Hepatic stellate cell (primary cell): ENCODE data around the gene DACT2.
"Not testable (repeated sequence)": the region's sequence is repeated elsewhere in the genome, so short reads cannot be mapped to it uniquely, and the experiment has no call there.

Experiments
- DNase-seq: peaks from one replicate; pipeline ENCODE4 v3.0.0; 2011; ENCODE audit warnings: low spot score

The DACT2 gene

DNA sequence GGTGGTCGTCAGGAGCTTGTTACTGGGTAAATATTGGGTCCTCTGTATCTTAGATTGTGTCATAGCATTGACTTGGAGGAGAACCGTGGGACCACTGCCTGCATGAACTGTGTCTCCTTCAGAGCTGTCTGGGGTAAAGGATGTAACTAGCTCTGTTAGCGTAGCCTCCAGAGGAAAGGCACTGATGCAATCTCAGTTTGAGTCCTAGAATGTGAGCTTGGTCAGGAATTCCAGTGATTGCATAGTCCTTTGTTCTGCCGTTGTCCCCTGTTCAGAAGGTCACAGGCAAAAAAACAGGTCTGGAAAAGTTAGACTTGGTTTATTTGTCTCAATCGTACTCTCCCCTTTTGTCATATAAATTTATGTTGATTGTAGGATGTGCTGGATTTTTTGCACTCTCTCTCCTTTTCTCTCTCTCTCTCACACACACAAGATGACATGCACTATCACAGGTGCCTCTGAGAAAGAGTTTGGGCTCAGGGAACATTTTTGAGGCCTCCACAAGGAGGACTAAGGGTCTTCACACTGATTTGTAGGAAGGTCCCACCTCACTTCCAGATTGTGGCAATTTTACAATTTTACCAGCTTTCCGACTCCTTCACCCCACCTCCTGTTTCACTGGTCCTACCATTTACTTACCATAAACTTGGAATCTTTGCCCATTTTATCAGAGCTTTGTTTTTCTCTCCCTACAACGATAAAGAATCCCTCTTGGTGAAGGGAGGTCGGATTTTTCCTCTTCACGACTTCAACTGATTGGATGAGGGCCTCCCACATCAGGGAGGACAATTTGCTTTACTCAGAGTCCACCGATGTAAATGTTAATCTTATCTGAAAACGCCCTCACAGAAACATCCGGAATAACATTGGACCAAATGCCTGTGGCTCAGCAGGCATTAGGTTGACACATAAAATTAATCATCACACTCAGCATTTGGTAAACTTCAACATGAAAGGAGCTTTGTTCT is 7.0 kb upstream of the DACT2 start:
- no peak for DNase-seq

DNA sequence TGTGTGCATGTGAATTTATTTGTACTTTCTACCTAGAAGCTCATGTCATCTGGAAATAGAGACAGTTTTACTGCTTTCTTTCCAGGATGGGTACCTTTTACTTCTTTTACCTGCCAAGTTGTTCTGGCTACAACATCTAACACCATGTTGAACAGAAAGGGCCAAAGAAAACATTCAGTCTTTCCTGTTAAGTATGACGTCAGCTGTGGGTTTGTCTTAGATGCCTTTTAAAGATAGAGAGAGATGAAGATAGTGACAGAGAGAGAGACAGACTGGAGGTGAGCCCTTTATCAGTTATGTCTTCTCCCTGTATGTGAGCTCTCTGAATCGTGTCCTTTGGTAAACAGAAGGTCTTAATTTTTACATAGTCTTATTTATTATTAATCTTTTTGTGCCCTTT is 3.4 kb upstream of the DACT2 start:
- no peak for DNase-seq

DNA sequence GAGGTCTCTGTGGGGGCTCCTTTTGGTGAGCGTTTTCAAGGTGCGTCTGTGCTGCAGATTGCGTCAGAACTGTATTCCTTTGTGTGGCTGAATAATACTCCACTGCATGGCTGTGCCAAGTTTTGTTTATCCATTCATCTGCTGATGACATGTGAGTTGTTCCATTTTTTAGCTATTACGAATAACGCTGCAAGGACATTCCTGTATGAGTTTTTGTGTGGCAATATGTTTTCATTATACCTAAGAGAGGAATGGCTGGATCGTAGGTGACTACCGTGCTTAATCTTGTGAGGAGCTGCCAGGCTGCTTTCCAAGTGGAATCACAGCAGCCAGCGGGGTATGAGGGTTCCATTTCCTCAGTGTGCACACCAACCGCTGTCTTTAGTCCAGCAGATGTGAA is 1.1 kb upstream of the DACT2 start:
- no peak for DNase-seq

DNA sequence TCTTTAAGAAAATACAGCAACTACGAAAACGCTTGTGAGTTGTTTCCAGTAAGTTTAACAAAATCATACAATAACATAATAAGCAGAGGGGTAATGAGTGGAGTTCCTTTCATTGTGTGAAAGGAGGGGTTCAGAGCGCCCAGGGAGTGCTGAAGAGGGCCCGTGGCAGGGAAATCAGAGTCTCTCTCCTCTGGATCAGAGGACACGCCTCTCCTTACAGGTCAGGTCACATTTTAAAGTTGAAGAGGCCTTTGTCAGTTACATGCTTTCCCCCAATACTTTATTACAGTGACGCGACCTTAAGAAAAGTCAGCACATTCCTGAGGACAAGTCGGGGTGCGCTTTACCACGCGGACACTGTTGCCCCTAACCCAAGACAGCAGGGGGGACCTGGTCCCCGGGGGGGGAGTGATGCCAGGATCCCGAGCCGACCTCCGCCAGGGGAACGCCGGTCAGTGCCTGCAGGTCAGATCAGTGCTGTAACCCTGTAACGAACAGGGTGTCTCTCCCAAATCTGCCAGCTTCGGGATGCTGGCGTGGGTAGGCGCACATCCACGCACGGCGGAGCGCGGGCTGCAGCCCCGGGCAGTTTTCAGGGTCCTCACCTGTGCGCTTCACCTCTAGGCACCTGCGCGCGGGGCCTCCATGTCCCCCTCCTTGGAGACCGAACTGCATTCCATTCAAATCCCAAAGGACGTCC is 848 bp downstream of the DACT2 start:
- no peak for DNase-seq

DNA sequence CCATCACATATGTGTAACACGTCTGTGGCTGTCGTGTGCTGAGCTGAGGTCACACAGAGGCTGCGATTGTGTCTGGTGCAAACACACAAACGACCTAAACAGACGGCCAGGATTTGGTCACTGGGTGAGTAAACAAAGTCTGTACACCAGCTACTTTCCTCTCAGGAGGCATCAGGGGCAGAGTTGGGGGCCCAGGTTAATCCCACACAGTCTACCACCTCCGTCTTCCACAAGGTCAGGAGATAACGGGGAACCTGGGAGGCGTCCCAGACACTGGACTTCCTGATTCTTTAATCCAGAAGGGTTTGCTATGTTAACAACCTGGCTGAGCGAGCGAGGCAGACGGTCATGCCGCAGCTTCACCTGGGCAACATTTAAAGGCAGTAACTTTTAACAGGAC is 1.5 kb downstream of the DACT2 start:
- DNase-seq: no peak

DNA sequence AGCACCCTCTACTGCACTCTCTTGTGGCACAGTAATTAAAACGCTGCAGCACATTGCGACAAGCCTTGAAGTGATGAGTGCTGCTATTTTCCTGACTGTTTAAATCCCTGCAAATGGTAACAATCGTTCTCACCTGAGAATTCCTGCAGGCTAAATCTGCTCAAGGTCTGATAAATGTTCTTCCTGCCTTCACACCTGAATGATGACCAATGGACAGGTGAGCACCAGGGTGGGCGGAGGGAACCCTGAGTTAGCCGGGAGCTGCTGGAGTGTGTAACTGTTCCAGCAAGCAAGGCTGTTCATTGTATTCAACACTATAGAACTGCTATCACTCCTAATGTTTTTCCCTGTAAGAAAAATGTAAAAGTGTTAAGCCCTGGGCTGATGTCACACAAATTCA is 4.0 kb downstream of the DACT2 start:
- DNase-seq: no peak

DNA sequence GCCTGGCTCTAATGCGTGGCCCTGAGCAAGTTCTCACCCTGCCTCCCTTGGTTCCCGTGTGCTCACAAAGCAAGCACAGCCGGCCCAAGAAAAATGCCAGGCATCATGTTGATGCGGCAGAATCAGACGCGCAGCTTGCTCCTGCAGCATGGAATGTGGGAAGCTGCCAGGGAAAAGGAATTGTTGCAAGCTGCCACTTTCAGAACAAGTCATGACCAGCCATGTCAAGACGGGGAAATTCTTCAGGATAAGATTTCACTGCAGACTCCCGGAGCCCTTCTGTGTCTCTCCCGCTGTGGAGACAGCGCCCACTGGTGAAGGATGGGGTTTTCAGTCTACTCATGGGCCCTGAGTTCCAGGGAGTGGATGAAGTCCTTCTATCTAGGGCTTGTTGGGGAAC is 4.6 kb downstream of the DACT2 start:
- DNase-seq: no peak

DNA sequence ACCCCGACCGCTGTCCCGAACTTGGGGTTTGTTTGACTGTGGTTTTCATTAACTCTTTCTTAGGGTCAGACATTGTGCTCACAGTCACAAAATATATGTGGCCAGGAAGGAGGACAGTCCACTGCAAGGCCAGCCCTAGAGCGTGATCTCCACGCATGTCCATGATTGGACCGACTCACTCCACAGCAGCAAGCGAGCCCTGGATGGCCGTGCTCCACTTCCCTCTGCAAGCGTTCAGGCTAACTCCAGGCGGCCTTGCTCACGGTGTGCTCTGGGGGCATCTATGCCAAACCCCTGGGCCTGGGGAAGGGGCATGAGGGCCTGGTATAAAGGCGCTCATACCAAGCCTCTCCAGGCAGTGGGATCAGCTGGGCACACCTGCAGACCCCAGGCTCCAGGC is 5.6 kb downstream of the DACT2 start:
- DNase-seq: no peak

DNA sequence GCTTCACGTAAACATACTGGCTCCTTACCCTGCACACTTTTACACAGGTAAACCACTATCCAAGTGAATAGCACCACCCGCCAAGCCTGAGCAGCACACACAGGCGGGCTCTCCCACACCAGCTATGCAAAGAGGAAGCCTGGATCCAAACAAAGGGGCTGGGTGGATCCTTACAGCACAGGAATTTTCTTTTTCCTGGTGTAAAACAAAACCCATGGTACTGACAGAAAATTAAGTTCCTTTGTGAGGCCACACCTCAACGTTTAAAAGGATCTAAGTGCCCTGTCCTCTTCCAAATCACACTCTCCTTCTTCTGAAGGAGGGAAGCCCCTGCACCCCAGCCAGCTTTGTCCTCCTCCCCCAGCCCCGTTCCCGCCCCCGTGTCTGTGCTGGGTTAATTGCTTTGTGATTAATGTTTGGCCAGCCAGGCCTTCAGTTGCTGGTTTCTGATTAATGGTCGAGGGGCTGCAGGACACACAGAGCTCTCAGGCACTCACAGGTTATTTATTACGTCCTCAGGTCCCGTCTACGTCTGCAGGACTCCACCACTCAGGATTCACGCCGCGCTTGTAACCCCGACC is 6.1 kb downstream of the DACT2 start:
- DNase-seq: no peak

DNA sequence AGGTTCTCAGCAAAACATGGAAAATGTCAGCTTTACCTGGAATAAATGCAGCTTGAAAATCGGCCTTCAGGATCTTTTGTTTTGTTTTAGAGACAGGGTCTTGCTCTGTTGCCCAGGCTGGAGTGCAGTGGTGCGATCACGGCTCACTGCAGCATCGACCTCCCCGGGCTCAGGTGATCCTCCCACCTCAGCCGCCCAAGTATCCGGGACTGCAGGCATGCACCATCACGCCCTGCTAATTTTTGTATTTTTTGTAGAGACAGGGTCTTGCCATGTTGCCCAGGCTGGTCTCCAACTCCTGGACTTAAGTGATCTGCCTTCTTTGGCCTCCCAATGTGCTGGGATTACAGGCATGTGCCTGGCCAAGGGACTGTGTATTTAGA is 7.5 kb downstream of the DACT2 start:
- not testable (repeated sequence) for DNase-seq

DNA sequence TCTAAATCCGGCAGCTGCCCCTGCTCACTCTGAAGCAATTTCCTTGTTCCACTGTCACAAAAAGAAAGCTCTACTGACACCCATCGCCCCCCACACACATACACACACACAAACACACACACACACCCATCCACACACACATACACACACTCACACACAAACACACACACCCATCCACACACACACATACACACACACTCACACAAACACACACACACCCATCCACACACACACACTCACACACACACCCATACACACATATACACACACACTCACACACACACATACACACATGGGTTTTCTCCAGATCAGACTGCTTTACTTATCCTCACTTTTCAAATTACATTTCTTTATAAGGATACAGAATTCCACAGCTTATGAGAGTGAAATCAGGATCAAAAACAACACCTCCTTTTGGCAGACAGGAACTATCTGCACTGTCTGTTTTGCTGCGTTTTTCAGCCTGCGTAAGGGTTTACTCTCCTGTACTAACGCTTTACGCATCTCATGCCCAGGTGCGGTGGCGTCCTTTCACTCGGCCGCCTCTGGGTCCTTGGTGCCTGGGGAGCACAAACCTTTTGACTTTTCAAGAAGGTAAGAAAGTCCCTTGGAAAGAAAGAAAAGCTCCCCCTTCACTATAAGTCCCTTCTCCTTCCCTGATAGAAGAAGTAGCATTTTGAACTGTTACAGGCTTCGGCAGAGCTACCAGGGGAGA is 8.0 kb downstream of the DACT2 start:
- no peak for DNase-seq

DNA sequence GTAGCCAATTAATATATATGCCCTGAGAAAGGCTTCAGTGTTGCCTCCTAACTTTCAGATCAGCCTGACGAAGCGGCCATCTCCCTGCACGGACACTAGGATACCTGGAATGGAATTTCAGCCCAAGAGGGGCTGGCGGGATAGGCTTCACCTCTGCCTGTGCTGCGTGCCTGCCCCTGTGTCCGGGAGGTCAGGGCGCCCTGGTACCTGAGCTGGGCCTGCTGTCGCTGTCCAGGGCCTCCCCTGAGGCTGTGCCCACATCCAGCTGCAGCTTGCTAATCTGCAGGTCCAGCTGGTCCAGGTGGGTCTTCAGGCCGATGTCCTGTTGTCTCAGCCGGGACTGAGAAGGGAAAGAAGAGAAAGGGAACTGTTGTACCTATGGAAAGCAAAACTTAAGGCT is 8.6 kb downstream of the DACT2 start:
- DNase-seq: no peak

DNA sequence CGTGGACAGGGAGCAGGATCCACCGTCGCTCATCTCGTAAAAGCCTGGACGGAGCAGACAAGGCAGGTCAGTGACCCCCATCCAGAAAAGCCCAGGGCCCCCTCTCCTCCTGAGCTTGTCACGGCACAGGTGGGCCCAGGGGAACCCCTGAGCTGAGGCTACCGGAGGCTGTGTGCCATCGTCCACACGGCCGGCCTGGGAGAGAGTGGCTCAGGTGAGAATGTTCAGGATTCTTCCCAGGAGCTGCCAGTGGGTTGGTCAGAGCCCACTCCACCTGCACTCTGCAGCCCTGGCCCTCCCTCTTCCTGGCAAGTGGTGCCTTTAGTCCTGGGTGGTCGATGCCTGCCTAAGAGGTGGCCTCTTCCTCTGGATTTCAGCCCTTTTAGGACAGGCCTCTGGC is 9.2 kb downstream of the DACT2 start:
- no peak for DNase-seq

DNA sequence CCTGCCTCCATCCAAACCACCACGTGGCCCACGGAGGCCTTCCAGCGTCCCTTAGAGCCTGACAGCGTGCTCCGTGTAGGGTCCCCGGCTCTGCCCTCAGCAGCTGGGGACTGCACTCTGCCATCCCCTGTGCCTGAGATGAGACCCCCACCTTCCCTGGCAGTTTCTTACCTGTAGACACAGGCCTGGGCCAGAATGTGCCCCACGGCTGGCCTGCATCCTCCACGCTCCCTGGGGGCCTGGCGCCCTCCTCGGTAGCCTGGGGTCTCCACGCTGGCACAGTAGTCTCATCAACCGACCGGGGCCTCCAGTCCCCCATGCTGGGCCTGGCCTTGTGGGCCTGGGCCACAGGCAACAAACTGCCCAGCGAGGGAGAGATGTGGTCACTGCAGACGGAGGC is 9.6 kb downstream of the DACT2 start:
- DNase-seq: no peak

DNA sequence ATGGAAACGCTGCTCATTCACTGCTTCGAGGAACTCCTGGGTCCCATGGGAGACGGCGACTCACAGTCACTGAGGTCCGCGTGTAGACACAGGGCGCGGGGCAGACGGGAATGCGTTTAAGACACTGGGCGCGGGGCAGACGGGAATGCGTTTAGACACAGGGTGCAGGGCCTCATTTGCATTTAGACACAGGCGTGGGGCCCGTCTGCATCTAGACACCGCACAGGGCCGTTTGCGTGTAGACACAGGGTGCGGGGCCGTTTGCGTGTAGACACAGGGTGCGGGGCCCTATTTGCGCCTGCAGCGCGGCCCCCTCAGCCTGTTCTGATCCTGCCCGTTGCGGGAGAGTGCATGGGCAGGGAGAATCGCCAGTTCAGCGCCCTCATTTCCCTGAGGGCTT is 10.4 kb downstream of the DACT2 start:
- no peak for DNase-seq

DNA sequence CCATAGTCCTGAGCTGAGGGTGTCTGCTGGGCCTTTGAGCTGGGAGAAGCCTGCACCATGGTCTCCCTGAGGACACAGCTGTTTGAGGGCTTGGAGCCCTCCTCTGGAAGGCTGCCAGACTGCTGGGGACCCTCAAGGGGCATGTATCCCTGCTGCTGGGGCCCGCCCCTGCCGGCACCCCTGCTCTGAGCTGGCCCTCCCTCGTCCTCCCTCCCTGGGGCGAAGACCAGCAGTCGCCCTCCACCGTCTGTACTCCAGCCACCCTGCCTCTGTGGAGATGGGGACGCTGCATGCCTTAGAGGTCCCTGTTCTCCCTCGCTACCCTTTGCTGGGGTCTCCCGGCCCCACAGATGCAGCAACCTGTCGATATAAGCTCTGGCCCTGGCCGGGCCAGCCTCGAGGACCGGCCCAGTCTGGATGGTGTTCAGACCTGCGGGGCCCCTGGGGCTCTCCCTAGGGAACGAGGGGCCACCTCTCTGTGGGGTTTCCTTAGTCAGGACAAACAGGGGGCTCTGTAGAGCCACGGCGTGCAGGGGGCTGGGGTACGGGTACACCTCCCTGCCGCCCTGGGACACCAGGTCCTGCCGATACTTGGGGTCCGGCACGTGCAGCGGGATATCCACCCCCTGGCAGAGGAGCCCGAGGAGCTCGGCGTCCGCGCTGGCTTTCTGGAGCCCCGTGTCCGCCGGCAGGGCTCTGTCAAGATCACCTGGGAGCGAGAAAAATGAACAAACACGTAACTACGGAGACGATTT is 11.0 kb downstream of the DACT2 start:
- DNase-seq: no peak

DNA sequence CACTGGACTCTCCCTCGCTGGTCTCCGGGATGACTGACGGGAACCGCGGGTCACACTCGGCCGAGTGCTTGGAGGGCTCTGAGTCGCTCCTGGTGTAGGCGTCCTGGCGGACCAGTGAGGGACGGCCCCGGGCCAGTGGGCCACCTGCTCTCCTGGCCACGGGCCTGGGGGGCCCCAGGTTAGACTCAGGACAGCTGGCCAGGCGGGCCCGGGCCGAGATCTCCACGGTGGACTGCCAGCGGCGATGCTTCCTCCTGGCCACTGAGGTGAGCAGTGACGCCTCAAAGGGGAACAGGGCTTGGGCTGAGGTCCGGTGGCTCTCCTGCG is 11.9 kb downstream of the DACT2 start:
- DNase-seq: no peak

DNA sequence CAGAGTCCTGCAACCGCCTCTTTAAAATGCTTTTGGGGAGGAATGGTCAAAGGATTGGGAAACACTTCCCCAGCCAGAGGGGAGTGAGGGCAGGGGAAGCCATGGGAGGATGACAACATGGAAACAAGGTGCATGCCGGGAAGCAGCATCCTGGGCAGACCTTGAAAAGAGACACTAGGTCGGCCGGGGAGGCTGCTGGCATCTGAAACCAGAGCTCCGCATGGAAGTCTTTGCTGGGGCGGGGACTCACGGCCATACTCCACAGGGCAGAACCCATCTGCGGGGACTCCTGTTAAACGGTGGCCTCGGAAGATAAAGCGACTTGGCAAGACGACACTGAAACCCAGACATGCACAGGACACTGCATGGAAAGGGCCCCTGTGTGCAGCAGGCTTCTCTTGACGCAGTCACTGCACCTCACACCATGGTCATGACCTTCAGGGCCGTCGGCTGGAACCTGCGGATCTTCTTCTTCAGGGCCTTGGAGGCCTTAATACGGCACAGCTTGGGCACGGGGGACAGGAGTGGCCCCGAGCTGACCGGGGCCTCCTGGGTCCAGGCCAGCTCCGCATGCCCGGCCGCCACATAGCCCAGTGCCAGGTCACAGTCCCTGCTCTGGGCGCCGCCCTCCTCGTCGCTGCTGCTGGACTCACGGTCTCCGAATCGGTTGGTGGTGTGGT is 12.4 kb downstream of the DACT2 start:
- no peak for DNase-seq

DNA sequence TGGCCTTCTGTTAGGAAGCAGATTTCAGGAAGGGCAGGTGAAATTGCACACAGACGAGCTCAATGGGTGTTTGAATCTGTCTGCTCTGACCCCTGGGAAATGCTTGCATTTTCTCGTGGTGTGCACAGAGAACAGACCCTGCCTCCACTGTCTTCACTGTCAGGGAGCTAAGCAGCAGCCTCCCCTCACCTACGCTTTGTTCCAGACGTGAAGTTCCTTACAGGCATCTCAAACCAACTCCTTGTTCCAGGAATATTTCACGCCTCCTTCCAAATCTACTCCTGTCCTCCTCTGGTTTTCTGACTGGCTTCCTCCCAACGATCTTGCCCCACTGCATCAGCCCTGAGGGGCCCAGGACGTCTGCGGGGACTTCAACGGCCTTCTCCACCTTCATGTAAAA is 13.7 kb downstream of the DACT2 start:
- no peak for DNase-seq

DNA sequence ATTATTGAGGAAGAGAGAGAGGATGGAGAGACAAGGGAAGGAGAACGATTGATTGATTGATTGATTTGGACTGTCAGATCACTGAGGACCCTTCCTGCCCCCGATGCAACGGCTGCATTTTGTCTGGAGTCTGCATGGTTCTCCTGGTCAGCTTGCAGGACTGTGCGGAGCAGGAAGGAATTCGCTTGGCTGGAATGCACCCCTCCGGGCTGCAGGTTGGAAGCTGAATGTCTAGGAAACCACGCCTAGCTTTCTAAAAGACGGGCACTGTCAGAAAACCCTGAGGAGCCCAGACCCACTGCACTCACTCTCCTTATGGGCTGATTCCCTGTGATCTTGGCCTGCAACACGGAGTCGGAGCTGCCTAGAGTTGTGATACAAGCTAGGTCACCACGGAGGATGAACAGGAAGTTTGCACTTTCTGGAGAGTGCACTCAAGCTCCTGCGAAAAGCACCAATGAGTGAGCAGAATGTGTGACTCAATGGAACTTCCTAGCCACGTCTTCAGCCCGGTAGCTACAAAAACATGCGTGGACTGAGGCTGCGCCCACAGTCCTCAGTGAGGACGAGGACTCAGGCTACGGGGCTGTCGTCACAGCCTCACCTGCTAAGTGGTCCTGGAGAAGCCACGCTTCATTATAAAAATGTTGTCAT is 14.4 kb downstream of the DACT2 start:
- DNase-seq: no peak

DNA sequence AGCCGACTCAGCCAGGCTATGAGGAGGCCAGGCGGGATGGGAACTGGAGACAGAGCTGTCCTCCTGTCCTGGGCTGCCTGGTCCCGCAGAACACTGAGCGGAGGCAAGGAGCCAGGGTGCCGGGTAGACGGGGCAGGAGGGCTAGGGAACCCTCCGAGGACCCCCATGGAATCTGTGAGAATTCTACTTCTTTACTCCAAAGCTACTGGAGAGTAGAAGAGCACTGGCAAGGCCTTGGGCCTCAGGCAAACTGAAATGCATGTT is 14.9 kb downstream of the DACT2 start:
- no peak for DNase-seq
